ENCODE measurements around the gene NEU2.
"Not testable (repeated sequence)": the region's sequence is repeated elsewhere in the genome, so short reads cannot be mapped to it uniquely, and the experiment has no call there.

The NEU2 gene

GRCh38 chr2:233063269-233063975, 30.9 kb downstream of the NEU2 start:
- Histone ChIP-seq H2BK12ac (ENCODE audit: low read length) (no peak overlapping the region), H4K91ac (ENCODE audit: low read depth, low read length, poor library complexity) (peak overlapping the region; percentile 41), H3K9me3 (replicated peaks in 1 of 2; ENCODE audit: control insufficient read depth in 2 of 2, insufficient read depth in 1 of 2, low read depth in 1 of 2, low read length in 2 of 2) (no peaks in the 10 kb centered on the region), H3K27me3 (ENCODE audit: control insufficient read depth in 3 of 3, insufficient read depth in 3 of 3, low read depth in 1 of 3, low read length in 3 of 3) (peaks cover 0 to 3% (median 0%) of the 10 kb centered on the region in 3 experiments), H3K4ac (ENCODE audit: low read length) (no peak overlapping the region), H3K14ac (ENCODE audit: low read length) (peak overlapping the region; percentile 4), H3K18ac (ENCODE audit: low read length) (peak overlapping the region; percentile 3), H2BK15ac (ENCODE audit: low read length) (no peak overlapping the region), H3K9ac (ENCODE audit: low read depth, low read length, poor library complexity) (peak overlapping the region; percentile 9), H3K23ac (ENCODE audit: low read depth, low read length, poor library complexity) (no peak overlapping the region), H2AFZ (ENCODE audit: low read length) (no peak overlapping the region), H2BK120ac (ENCODE audit: low read depth, low read length) (no peak overlapping the region), H4K8ac (ENCODE audit: low read depth, low read length) (no peak overlapping the region), H3K36me3 (replicated peaks in 1 of 2; ENCODE audit: control insufficient read depth in 2 of 2, insufficient read depth in 2 of 2, low read length in 2 of 2) (no peaks in the 10 kb centered on the region), H3K79me1 (ENCODE audit: low read depth, low read length) (no peaks in the 10 kb centered on the region), H3K4me1 (ENCODE audit: control insufficient read depth in 2 of 2, insufficient read depth in 1 of 2, low read depth in 1 of 2, low read length in 2 of 2) (peaks cover 13 to 20% of the 10 kb centered on the region in 2 donors), H3K4me2 (ENCODE audit: insufficient read depth, low read length, poor library complexity, severe bottlenecking) (no peak overlapping the region), H3K27ac (replicated peaks; ENCODE audit: low read length) (no peak overlapping the region), H2AK5ac (ENCODE audit: low read depth, low read length) (peak overlapping the region; percentile 53), H2BK5ac (ENCODE audit: low read length) (no peak overlapping the region), H3K4me3 (ENCODE audit: low read length in 2 of 2) (no peak overlapping the region)
- no peak for DNase-seq (ENCODE audit: low spot score)
- WGBS, 2 donors (ENCODE audit: extremely low coverage in 2 of 2, insufficient read length in 2 of 2, insufficient replicate concordance in 1 of 2): no CpG with 5 or more reads among the region's 13 CpGs

- no peak overlapping the region for H2BK15ac ChIP-seq (ENCODE audit: low read length)
- peaks cover 0 to 3% (median 0%) of the 10 kb centered on the region in 3 experiments for H3K27me3 ChIP-seq (ENCODE audit: control insufficient read depth in 3 of 3, insufficient read depth in 3 of 3, low read depth in 1 of 3, low read length in 3 of 3)
- no peak overlapping the region for H2AFZ ChIP-seq (ENCODE audit: low read length)
- H4K91ac ChIP-seq (ENCODE audit: low read depth, low read length, poor library complexity): no peak overlapping the region
- no CpG with 5 or more reads among the region's 9 CpGs for WGBS, 2 donors (ENCODE audit: extremely low coverage in 2 of 2, insufficient read length in 2 of 2, insufficient replicate concordance in 1 of 2)
- peak overlapping the region; percentile 25 for H3K9ac ChIP-seq (ENCODE audit: low read depth, low read length, poor library complexity)
- peaks cover 13 to 20% of the 10 kb centered on the region in 2 donors for H3K4me1 ChIP-seq (ENCODE audit: control insufficient read depth in 2 of 2, insufficient read depth in 1 of 2, low read depth in 1 of 2, low read length in 2 of 2)
- peak overlapping the region; percentile 53 for H2AK5ac ChIP-seq (ENCODE audit: low read depth, low read length)
- no peak overlapping the region for H3K4ac ChIP-seq (ENCODE audit: low read length)
- H3K79me1 ChIP-seq (ENCODE audit: low read depth, low read length): no peaks in the 10 kb centered on the region
- no peak overlapping the region for H2BK12ac ChIP-seq (ENCODE audit: low read length)
- H4K8ac ChIP-seq (ENCODE audit: low read depth, low read length): no peak overlapping the region
- no peak overlapping the region for H3K4me2 ChIP-seq (ENCODE audit: insufficient read depth, low read length, poor library complexity, severe bottlenecking)
- no peak overlapping the region for H2BK120ac ChIP-seq (ENCODE audit: low read depth, low read length)
- no peaks in the 10 kb centered on the region for H3K36me3 ChIP-seq (replicated peaks in 1 of 2; ENCODE audit: control insufficient read depth in 2 of 2, insufficient read depth in 2 of 2, low read length in 2 of 2)
- H3K27ac ChIP-seq (replicated peaks; ENCODE audit: low read length): no peak overlapping the region
- H2BK5ac ChIP-seq (ENCODE audit: low read length): no peak overlapping the region
- no peak overlapping the region for H3K23ac ChIP-seq (ENCODE audit: low read depth, low read length, poor library complexity)
- no peak for DNase-seq (ENCODE audit: low spot score)
- no peaks in the 10 kb centered on the region for H3K9me3 ChIP-seq (replicated peaks in 1 of 2; ENCODE audit: control insufficient read depth in 2 of 2, insufficient read depth in 1 of 2, low read depth in 1 of 2, low read length in 2 of 2)
- H3K4me3 ChIP-seq (ENCODE audit: low read length in 2 of 2): no peak overlapping the region
- H3K18ac ChIP-seq (ENCODE audit: low read length): peak overlapping the region; percentile 40
- H3K14ac ChIP-seq (ENCODE audit: low read length): peak overlapping the region; percentile 4
These were observed 31.5 kb downstream of the NEU2 start for GRCh38 chr2:233063976-233064411.

- no peak overlapping the region for H3K14ac ChIP-seq (ENCODE audit: low read length)
- no peak overlapping the region for H3K9ac ChIP-seq (ENCODE audit: low read depth, low read length, poor library complexity)
- H3K36me3 ChIP-seq (replicated peaks in 1 of 2; ENCODE audit: control insufficient read depth in 2 of 2, insufficient read depth in 2 of 2, low read length in 2 of 2): no peaks in the 10 kb centered on the region
- no CpG with 5 or more reads among the region's 16 CpGs for WGBS, 2 donors (ENCODE audit: extremely low coverage in 2 of 2, insufficient read length in 2 of 2, insufficient replicate concordance in 1 of 2)
- H2AK5ac ChIP-seq (ENCODE audit: low read depth, low read length): no peak overlapping the region
- H2BK120ac ChIP-seq (ENCODE audit: low read depth, low read length): no peak overlapping the region
- H3K4me1 ChIP-seq (ENCODE audit: control insufficient read depth in 2 of 2, insufficient read depth in 1 of 2, low read depth in 1 of 2, low read length in 2 of 2): peaks cover 13 to 20% of the 10 kb centered on the region in 2 donors
- H3K27me3 ChIP-seq (ENCODE audit: control insufficient read depth in 3 of 3, insufficient read depth in 3 of 3, low read depth in 1 of 3, low read length in 3 of 3): peaks cover 0 to 3% (median 0%) of the 10 kb centered on the region in 3 experiments
- H2BK15ac ChIP-seq (ENCODE audit: low read length): no peak overlapping the region
- no peaks in the 10 kb centered on the region for H3K79me1 ChIP-seq (ENCODE audit: low read depth, low read length)
- H2AFZ ChIP-seq (ENCODE audit: low read length): no peak overlapping the region
- no peak overlapping the region for H3K18ac ChIP-seq (ENCODE audit: low read length)
- H3K4me3 ChIP-seq (ENCODE audit: low read length in 2 of 2): no peak overlapping the region
- no peak for DNase-seq (ENCODE audit: low spot score)
- H2BK12ac ChIP-seq (ENCODE audit: low read length): no peak overlapping the region
- no peak overlapping the region for H3K4me2 ChIP-seq (ENCODE audit: insufficient read depth, low read length, poor library complexity, severe bottlenecking)
- no peaks in the 10 kb centered on the region for H3K9me3 ChIP-seq (replicated peaks in 1 of 2; ENCODE audit: control insufficient read depth in 2 of 2, insufficient read depth in 1 of 2, low read depth in 1 of 2, low read length in 2 of 2)
- H3K27ac ChIP-seq (replicated peaks; ENCODE audit: low read length): no peak overlapping the region
- no peak overlapping the region for H4K8ac ChIP-seq (ENCODE audit: low read depth, low read length)
- no peak overlapping the region for H2BK5ac ChIP-seq (ENCODE audit: low read length)
- H3K23ac ChIP-seq (ENCODE audit: low read depth, low read length, poor library complexity): no peak overlapping the region
- H4K91ac ChIP-seq (ENCODE audit: low read depth, low read length, poor library complexity): no peak overlapping the region
- no peak overlapping the region for H3K4ac ChIP-seq (ENCODE audit: low read length)
These were observed 32.2 kb downstream of the NEU2 start for GRCh38 chr2:233064530-233065199.

GRCh38 chr2:233065200-233065589, 32.7 kb downstream of the NEU2 start:
- no CpG with 5 or more reads among the region's 4 CpGs for WGBS, 2 donors (ENCODE audit: extremely low coverage in 2 of 2, insufficient read length in 2 of 2, insufficient replicate concordance in 1 of 2)
- H2BK5ac ChIP-seq (ENCODE audit: low read length); H2AFZ ChIP-seq (ENCODE audit: low read length): not testable (repeated sequence)

More at GRCh38 chr2:233065200-233065589, 32.7 kb downstream of the NEU2 start:
- not testable (repeated sequence) for H3K23ac ChIP-seq (ENCODE audit: low read depth, low read length, poor library complexity); H3K4me2 ChIP-seq (ENCODE audit: insufficient read depth, low read length, poor library complexity, severe bottlenecking); H4K8ac ChIP-seq (ENCODE audit: low read depth, low read length); H4K91ac ChIP-seq (ENCODE audit: low read depth, low read length, poor library complexity); H3K27me3 ChIP-seq (ENCODE audit: control insufficient read depth in 3 of 3, insufficient read depth in 3 of 3, low read depth in 1 of 3, low read length in 3 of 3); H3K18ac ChIP-seq (ENCODE audit: low read length); H2AK5ac ChIP-seq (ENCODE audit: low read depth, low read length); H3K9me3 ChIP-seq (replicated peaks in 1 of 2; ENCODE audit: control insufficient read depth in 2 of 2, insufficient read depth in 1 of 2, low read depth in 1 of 2, low read length in 2 of 2); H3K4ac ChIP-seq (ENCODE audit: low read length); H3K36me3 ChIP-seq (replicated peaks in 1 of 2; ENCODE audit: control insufficient read depth in 2 of 2, insufficient read depth in 2 of 2, low read length in 2 of 2); DNase-seq (ENCODE audit: low spot score); H3K14ac ChIP-seq (ENCODE audit: low read length); H2BK15ac ChIP-seq (ENCODE audit: low read length); H3K9ac ChIP-seq (ENCODE audit: low read depth, low read length, poor library complexity); H2BK12ac ChIP-seq (ENCODE audit: low read length); H3K4me3 ChIP-seq (ENCODE audit: low read length in 2 of 2); H3K27ac ChIP-seq (replicated peaks; ENCODE audit: low read length); H3K79me1 ChIP-seq (ENCODE audit: low read depth, low read length); H2BK120ac ChIP-seq (ENCODE audit: low read depth, low read length)
- H3K4me1 ChIP-seq (ENCODE audit: control insufficient read depth in 2 of 2, insufficient read depth in 1 of 2, low read depth in 1 of 2, low read length in 2 of 2): peaks cover 13 to 20% of the 10 kb centered on the region in 2 donors

Data from neuronal stem cell (in vitro differentiated cells).